ENCODE data around the gene SMYD3. TPM values are rescaled to one million over a fixed set of nuclear protein-coding genes. Genes with fewer than 3 reads are reported as not detected.

The SMYD3 gene
- total RNA-seq, 1 experiment from 2014 or later, result 25.5 TPM

DNA sequence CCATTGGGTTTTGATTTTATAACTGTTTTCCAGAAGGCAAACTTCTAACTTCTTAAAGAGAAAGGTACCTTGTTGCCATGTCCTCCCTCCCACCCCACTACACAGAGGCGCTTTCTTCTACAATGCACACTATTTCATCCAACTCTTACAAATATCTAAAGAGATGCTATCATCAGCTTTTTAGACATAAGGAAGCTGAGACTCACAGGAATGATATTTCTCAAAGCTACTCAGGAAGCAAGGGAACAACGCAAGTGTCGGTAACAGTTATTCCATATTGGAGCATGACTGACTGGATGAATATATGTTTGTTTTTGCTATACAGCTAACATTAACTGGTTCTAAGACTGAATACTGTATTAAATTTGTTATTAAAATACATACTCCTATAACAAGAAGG lies 318.0 kb downstream of the SMYD3 start:
- Histone ChIP-seq H3T11ph (ENCODE audit: low read length) (no peak overlapping the region), H3K14ac (ENCODE audit: insufficient read depth, low read length) (no peak overlapping the region), H2BK12ac (ENCODE audit: insufficient read length, low read depth, low read length) (no peak overlapping the region), H3K56ac (ENCODE audit: insufficient read length, low read depth, low read length) (no peak overlapping the region), H4K8ac (replicated peaks; ENCODE audit: insufficient read length, low read depth, low read length) (no peak overlapping the region), H3K4me2 (ENCODE audit: insufficient read depth, insufficient read length, low read length) (no peak overlapping the region), H4K20me1 (ENCODE audit: control insufficient read depth, insufficient read depth, insufficient read length) (no peaks in the 10 kb centered on the region), H3K9me3 (ENCODE audit: control insufficient read depth, low read depth, low read length) (no peaks in the 10 kb centered on the region), H3K79me2 (ENCODE audit: insufficient read depth, low read length) (no peaks in the 10 kb centered on the region), H3K27me3 (ENCODE audit: insufficient read depth, low read length) (no peaks in the 10 kb centered on the region), H3K9ac (ENCODE audit: extremely low read depth, insufficient read length, low read length) (no peak overlapping the region), H3K23ac (ENCODE audit: insufficient read length, low read depth, low read length) (no peak overlapping the region), H4K91ac (ENCODE audit: insufficient read length, low read depth, low read length) (no peak overlapping the region), H2BK5ac (ENCODE audit: insufficient read length, low read length) (no peak overlapping the region), H2AFZ (ENCODE audit: low read length) (no peak overlapping the region), H3K4me1 (ENCODE audit: insufficient read depth, low read length) (no peaks in the 10 kb centered on the region), H3K23me2 (ENCODE audit: insufficient read length, low read depth, low read length, poor library complexity, severe bottlenecking) (no peaks in the 10 kb centered on the region), H2BK15ac (ENCODE audit: low read depth, low read length) (no peak overlapping the region), H4K5ac (ENCODE audit: insufficient read length, low read depth, low read length) (no peak overlapping the region), H3K18ac (ENCODE audit: insufficient read length, low read depth, low read length) (no peak overlapping the region), H3K79me1 (ENCODE audit: insufficient read depth, low read depth, low read length, poor library complexity, severe bottlenecking) (no peaks in the 10 kb centered on the region), H2AK5ac (ENCODE audit: insufficient read length, low read length) (no peak overlapping the region), H2BK120ac (ENCODE audit: low read depth, low read length, poor library complexity, severe bottlenecking) (no peak overlapping the region), H3K4ac (ENCODE audit: low read depth, low read length) (no peak overlapping the region), H3K27ac (ENCODE audit: insufficient read length, low read depth, low read length) (no peak overlapping the region), H2BK20ac (ENCODE audit: low read depth, low read length, poor library complexity, severe bottlenecking) (no peak overlapping the region)
- no peak overlapping the region for H3K27ac Mint-ChIP-seq
- DNase-seq, result no peak
- no CpG with 5 or more reads among the region's 3 CpGs for WGBS (ENCODE audit: extremely low coverage, insufficient read length, low lambda C conversion rate)
- no peak overlapping the region for H3K4me3 Mint-ChIP-seq
- H3K36me3 Mint-ChIP-seq (ENCODE audit: insufficient read depth in 1 of 3, low read depth in 3 of 3), result no peaks in the 10 kb centered on the region
- TF ChIP-seq, protein P1, sequence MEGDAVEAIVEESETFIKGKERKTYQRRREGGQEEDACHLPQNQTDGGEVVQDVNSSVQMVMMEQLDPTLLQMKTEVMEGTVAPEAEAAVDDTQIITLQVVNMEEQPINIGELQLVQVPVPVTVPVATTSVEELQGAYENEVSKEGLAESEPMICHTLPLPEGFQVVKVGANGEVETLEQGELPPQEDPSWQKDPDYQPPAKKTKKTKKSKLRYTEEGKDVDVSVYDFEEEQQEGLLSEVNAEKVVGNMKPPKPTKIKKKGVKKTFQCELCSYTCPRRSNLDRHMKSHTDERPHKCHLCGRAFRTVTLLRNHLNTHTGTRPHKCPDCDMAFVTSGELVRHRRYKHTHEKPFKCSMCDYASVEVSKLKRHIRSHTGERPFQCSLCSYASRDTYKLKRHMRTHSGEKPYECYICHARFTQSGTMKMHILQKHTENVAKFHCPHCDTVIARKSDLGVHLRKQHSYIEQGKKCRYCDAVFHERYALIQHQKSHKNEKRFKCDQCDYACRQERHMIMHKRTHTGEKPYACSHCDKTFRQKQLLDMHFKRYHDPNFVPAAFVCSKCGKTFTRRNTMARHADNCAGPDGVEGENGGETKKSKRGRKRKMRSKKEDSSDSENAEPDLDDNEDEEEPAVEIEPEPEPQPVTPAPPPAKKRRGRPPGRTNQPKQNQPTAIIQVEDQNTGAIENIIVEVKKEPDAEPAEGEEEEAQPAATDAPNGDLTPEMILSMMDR (conservative IDR thresholded peaks at IDR 0.05), result no peak
- H3K27me3 Mint-ChIP-seq (ENCODE audit: low read depth), result no peaks in the 10 kb centered on the region
- peaks cover 4 to 6% of the 10 kb centered on the region in 2 experiments; a peak in 3 of 4 replicates for H3K4me1 Mint-ChIP-seq
- H3K9me3 Mint-ChIP-seq, result no peaks in the 10 kb centered on the region

Measured in H9 (cell line).